Measurements from ENCODE around the gene RBL2.
"Not testable (repeated sequence)": the region's sequence is repeated elsewhere in the genome, so short reads cannot be mapped to it uniquely, and the experiment has no call there.

DNA sequence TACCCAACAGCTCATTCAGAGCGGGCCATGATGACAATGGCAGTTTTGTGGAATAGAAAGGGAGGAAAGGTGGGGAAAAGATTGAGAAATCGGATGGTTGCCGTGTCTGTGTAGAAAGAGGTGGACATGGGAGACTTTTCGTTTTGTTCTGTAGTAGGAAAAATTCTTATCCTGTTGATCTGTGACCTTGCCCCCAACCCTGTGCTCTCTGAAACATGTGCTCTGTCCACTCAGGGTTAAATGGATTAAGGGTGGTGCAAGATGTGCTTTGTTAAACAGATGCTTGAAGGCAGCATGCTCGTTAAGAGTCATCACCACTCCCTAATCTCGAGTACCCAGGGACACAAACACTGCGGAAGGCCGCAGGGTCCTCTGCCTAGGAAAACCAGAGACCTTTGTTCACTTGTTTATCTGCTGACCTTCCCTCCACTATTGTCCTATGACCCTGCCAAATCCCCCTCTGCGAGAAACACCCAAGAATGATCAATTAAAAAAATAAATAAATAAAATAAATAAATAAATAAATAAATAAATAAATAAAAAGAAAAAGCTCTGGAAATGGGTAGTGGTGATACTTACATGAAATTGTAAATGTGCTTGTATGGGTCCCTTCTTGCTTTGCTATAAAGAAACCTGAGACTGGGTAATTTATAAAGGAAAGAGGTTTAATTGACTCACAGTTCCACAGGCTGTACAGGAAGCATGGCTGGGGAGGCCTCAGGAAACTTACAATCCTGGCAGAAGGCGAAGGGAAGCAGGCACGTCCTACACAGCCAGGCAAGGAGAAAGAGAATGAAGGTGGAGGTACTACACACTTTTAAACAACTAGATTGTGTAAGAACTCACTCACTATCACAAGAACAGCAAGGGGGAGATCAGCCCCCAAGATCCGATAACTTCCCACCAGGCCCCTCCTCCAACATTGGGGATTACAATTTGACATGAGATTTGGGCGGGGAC is 105.8 kb downstream of the RBL2 start:
- TF ChIP-seq LARP7 (IDR thresholded peaks at IDR 0.05); TEAD2 (tag; IDR thresholded peaks at IDR 0.05); CBX3 (IDR thresholded peaks at IDR 0.05; ENCODE audit: borderline replicate concordance in 1 of 2, low read length in 2 of 2); ZNF253 (CRISPR knock-in tag; conservative IDR thresholded peaks at IDR 0.05); NCOA6 (IDR thresholded peaks at IDR 0.05); POLR2A (conservative IDR thresholded peaks at IDR 0.05); HIVEP1 (CRISPR knock-in tag; IDR thresholded peaks at IDR 0.05): not testable (repeated sequence)
- TF ChIP-seq, protein P1, sequence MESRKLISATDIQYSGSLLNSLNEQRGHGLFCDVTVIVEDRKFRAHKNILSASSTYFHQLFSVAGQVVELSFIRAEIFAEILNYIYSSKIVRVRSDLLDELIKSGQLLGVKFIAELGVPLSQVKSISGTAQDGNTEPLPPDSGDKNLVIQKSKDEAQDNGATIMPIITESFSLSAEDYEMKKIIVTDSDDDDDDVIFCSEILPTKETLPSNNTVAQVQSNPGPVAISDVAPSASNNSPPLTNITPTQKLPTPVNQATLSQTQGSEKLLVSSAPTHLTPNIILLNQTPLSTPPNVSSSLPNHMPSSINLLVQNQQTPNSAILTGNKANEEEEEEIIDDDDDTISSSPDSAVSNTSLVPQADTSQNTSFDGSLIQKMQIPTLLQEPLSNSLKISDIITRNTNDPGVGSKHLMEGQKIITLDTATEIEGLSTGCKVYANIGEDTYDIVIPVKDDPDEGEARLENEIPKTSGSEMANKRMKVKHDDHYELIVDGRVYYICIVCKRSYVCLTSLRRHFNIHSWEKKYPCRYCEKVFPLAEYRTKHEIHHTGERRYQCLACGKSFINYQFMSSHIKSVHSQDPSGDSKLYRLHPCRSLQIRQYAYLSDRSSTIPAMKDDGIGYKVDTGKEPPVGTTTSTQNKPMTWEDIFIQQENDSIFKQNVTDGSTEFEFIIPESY (CRISPR knock-in tag; IDR thresholded peaks at IDR 0.05) = not testable (repeated sequence)
- TF ChIP-seq, protein P2, sequence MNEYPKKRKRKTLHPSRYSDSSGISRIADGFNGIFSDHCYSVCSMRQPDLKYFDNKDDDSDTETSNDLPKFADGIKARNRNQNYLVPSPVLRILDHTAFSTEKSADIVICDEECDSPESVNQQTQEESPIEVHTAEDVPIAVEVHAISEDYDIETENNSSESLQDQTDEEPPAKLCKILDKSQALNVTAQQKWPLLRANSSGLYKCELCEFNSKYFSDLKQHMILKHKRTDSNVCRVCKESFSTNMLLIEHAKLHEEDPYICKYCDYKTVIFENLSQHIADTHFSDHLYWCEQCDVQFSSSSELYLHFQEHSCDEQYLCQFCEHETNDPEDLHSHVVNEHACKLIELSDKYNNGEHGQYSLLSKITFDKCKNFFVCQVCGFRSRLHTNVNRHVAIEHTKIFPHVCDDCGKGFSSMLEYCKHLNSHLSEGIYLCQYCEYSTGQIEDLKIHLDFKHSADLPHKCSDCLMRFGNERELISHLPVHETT (CRISPR knock-in tag; conservative IDR thresholded peaks at IDR 0.05 in 1 of 2, IDR thresholded peaks at IDR 0.05 in 1 of 2) = not testable (repeated sequence)
- TF ChIP-seq, protein P3, sequence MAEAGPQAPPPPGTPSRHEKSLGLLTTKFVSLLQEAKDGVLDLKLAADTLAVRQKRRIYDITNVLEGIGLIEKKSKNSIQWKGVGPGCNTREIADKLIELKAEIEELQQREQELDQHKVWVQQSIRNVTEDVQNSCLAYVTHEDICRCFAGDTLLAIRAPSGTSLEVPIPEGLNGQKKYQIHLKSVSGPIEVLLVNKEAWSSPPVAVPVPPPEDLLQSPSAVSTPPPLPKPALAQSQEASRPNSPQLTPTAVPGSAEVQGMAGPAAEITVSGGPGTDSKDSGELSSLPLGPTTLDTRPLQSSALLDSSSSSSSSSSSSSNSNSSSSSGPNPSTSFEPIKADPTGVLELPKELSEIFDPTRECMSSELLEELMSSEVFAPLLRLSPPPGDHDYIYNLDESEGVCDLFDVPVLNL (CRISPR knock-in tag; IDR thresholded peaks at IDR 0.05; ENCODE audit: low read depth) = not testable (repeated sequence)
- TF ChIP-seq, protein P4, sequence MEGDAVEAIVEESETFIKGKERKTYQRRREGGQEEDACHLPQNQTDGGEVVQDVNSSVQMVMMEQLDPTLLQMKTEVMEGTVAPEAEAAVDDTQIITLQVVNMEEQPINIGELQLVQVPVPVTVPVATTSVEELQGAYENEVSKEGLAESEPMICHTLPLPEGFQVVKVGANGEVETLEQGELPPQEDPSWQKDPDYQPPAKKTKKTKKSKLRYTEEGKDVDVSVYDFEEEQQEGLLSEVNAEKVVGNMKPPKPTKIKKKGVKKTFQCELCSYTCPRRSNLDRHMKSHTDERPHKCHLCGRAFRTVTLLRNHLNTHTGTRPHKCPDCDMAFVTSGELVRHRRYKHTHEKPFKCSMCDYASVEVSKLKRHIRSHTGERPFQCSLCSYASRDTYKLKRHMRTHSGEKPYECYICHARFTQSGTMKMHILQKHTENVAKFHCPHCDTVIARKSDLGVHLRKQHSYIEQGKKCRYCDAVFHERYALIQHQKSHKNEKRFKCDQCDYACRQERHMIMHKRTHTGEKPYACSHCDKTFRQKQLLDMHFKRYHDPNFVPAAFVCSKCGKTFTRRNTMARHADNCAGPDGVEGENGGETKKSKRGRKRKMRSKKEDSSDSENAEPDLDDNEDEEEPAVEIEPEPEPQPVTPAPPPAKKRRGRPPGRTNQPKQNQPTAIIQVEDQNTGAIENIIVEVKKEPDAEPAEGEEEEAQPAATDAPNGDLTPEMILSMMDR (IDR thresholded peaks at IDR 0.05 in 2 of 3, conservative IDR thresholded peaks at IDR 0.05 in 1 of 3; ENCODE audit: insufficient read depth in 2 of 3, low read depth in 1 of 3, low read length in 3 of 3) = not testable (repeated sequence)
